Endodermal cell (in vitro differentiated cells): ENCODE measurements around the gene CNKSR2. TPM values are rescaled to one million over a fixed set of nuclear protein-coding genes. Genes with fewer than 3 reads are reported as not detected.

Experiments used
- DNase-seq: peaks from one replicate; pipeline ENCODE4 v3.0.0-alpha.2; 2017
- H3K27ac ChIP-seq: 2 replicates; pipeline ENCODE4 v1.5.1; 2013; ENCODE audit warnings: mild to moderate bottlenecking, low read depth, low read length, moderate library complexity
- H3K27me3 ChIP-seq: 2 replicates; pipeline ENCODE4 v1.6.1; 2013; ENCODE audit warnings: mild to moderate bottlenecking, low read length, moderate library complexity; ENCODE audit not compliant: insufficient read depth, control insufficient read depth, poor library complexity, severe bottlenecking
- H3K36me3 ChIP-seq: 2 replicates; pipeline ENCODE4 v1.7.0; 2013; ENCODE audit warnings: mild to moderate bottlenecking, low read length, moderate library complexity; ENCODE audit not compliant: control insufficient read depth, insufficient read depth
- H3K4me1 ChIP-seq: one replicate; pipeline ENCODE4 v1.7.0; 2013; ENCODE audit warnings: low read length; ENCODE audit not compliant: control insufficient read depth, insufficient read depth
- H3K4me3 ChIP-seq: 2 replicates; pipeline ENCODE4 v1.5.1; 2013; ENCODE audit warnings: mild to moderate bottlenecking, low read length, moderate library complexity
- H3K9ac ChIP-seq: 2 replicates; pipeline ENCODE4 v1.6.1; 2013; ENCODE audit warnings: mild to moderate bottlenecking, low read length, moderate library complexity; ENCODE audit not compliant: poor library complexity, severe bottlenecking; ENCODE audit errors: extremely low read depth
- H3K9me3 ChIP-seq: 2 replicates; pipeline ENCODE4 v1.6.1; 2013; ENCODE audit warnings: mild to moderate bottlenecking, low read length, moderate library complexity; ENCODE audit not compliant: control insufficient read depth
- H3K27ac Mint-ChIP-seq: 2 replicates; pipeline ENCODE4 v1.8.0; 2020; ENCODE audit warnings: mixed read lengths
- H3K27me3 Mint-ChIP-seq: 2 replicates; pipeline ENCODE4 v1.8.0; 2021; ENCODE audit warnings: mild to moderate bottlenecking, mixed read lengths; ENCODE audit not compliant: insufficient read depth
- H3K36me3 Mint-ChIP-seq: 2 replicates; pipeline ENCODE4 v1.8.0; 2020; ENCODE audit warnings: low read depth, mixed read lengths
- H3K4me1 Mint-ChIP-seq: 2 replicates; pipeline ENCODE4 v1.8.0; 2020; ENCODE audit warnings: mixed read lengths
- H3K4me3 Mint-ChIP-seq: 2 replicates; pipeline ENCODE4 v1.8.0; 2020; ENCODE audit warnings: mild to moderate bottlenecking, moderate library complexity, mixed read lengths
- H3K9me3 Mint-ChIP-seq: 2 replicates; pipeline ENCODE4 v1.8.0; 2020; ENCODE audit warnings: mild to moderate bottlenecking, mixed read lengths
- CTCF ChIP-seq: fragments of 200-600 bp; sonication (generic); conservative IDR thresholded peaks from 2 replicates; pipeline ENCODE4 v1.5.0; 2021; ENCODE audit warnings: antibody characterized with exemption, mild to moderate bottlenecking
- WGBS, 2 experiments: methylation state at CpG; one replicate each; pipeline versions ENCODE4 v1.1.5 to v1.1.7; 2013; ENCODE audit warnings: missing lambda C conversion rate in 2 of 2, mixed read lengths in 1 of 2; ENCODE audit not compliant: insufficient coverage in 1 of 2, insufficient read length in 1 of 2; 5-methylcytosine and 5-hydroxymethylcytosine counted together
- total RNA-seq, 2 donors: library from RNA; stranded (reverse); fragmentation: NEBNext Ultra II Directional in 1 of 2; extraction: Animal tissue kit (Norgen Biotek cat#: 25700) in 1 of 2; gene quantifications; 2 replicates in 1 of 2; 3 replicates in 1 of 2; pipeline ENCODE4 v1.2.1, GENCODE V29; 2021

The CNKSR2 gene
- total RNA-seq, 2 donors from 2014 or later = 16.9 to 28.7 TPM

- WGBS, 2 experiments = 95% methylated on average over 4 of the region's 5 CpGs; no CpG with 5 or more reads in 1 of the 2 experiments
- H3K4me1 ChIP-seq = no peaks in the 10 kb centered on the region
- Mint-ChIP-seq H3K27me3 (no peaks in the 10 kb centered on the region), H3K9me3 (no peaks in the 10 kb centered on the region), H3K4me3 (no peak overlapping the region), H3K36me3 (no peaks in the 10 kb centered on the region), H3K4me1 (peaks cover 9% of the 10 kb centered on the region), H3K27ac (no peak overlapping the region)
- H3K36me3 ChIP-seq = no peaks in the 10 kb centered on the region
- no peak overlapping the region for H3K9ac ChIP-seq
- no peak for TF ChIP-seq CTCF
- no peaks in the 10 kb centered on the region for H3K27me3 ChIP-seq
- no peak overlapping the region for H3K27ac ChIP-seq
- no peaks in the 10 kb centered on the region for H3K9me3 ChIP-seq
- no peak for DNase-seq
- H3K4me3 ChIP-seq = no peak overlapping the region
These were observed 326.1 kb downstream of the CNKSR2 start for GRCh38 chrX:21700275-21700674.

GRCh38 chrX:21700967-21701366 lies 326.7 kb downstream of the CNKSR2 start:
- no peaks in the 10 kb centered on the region for H3K9me3 Mint-ChIP-seq
- peaks cover 9% of the 10 kb centered on the region for H3K4me1 Mint-ChIP-seq
- no peaks in the 10 kb centered on the region for H3K36me3 Mint-ChIP-seq
- no peaks in the 10 kb centered on the region for H3K27me3 ChIP-seq
- DNase-seq = no peak
- TF ChIP-seq CTCF = no peak
- 87 to 90% methylated on average over 2 to 3 of the region's 3 CpGs for WGBS, 2 experiments
- no peaks in the 10 kb centered on the region for H3K36me3 ChIP-seq
- no peak overlapping the region for H3K27ac ChIP-seq
- H3K9me3 ChIP-seq = no peaks in the 10 kb centered on the region
- H3K4me3 Mint-ChIP-seq = no peak overlapping the region
- H3K4me3 ChIP-seq = no peak overlapping the region
- H3K9ac ChIP-seq = no peak overlapping the region
- H3K27ac Mint-ChIP-seq = no peak overlapping the region
- H3K27me3 Mint-ChIP-seq = no peaks in the 10 kb centered on the region
- no peaks in the 10 kb centered on the region for H3K4me1 ChIP-seq

GRCh38 chrX:21702725-21703124 lies 328.5 kb downstream of the CNKSR2 start:
- DNase-seq = no peak
- Histone ChIP-seq H3K9me3 (no peaks in the 10 kb centered on the region), H3K4me1 (no peaks in the 10 kb centered on the region), H3K27me3 (no peaks in the 10 kb centered on the region), H3K36me3 (no peaks in the 10 kb centered on the region), H3K9ac (no peak overlapping the region), H3K4me3 (no peak overlapping the region), H3K27ac (no peak overlapping the region)
- 96% methylated on average over 3 of the region's 4 CpGs; no CpG with 5 or more reads in 1 of the 2 experiments for WGBS, 2 experiments
- no peaks in the 10 kb centered on the region for H3K27me3 Mint-ChIP-seq
- no peak overlapping the region for H3K4me3 Mint-ChIP-seq
- no peaks in the 10 kb centered on the region for H3K36me3 Mint-ChIP-seq
- H3K27ac Mint-ChIP-seq = no peak overlapping the region
- peaks cover 9% of the 10 kb centered on the region for H3K4me1 Mint-ChIP-seq
- no peaks in the 10 kb centered on the region for H3K9me3 Mint-ChIP-seq
- TF ChIP-seq CTCF = no peak
